Mesenchymal stem cell (in vitro differentiated cells and primary cell): ENCODE measurements around the gene AKR1C8.

Experiments
- DNase-seq: peaks from one replicate; pipeline ENCODE4 v3.0.0-alpha.2; 2013
- H2AFZ ChIP-seq: one replicate; pipeline ENCODE4 v1.6.1; 2013; ENCODE audit warnings: low read depth, mild to moderate bottlenecking, control low read depth, inconsistent platforms, low read length, moderate library complexity
- H2AK5ac ChIP-seq: 2 replicates; pipeline ENCODE4 v1.6.1; 2013; ENCODE audit warnings: low read length, moderate library complexity, mild to moderate bottlenecking, inconsistent platforms; ENCODE audit not compliant: severe bottlenecking
- H2BK120ac ChIP-seq: one replicate; pipeline ENCODE4 v1.6.1; 2013; ENCODE audit warnings: low read depth, mild to moderate bottlenecking, inconsistent platforms, low read length, moderate library complexity
- H2BK12ac ChIP-seq, 2 experiments: one replicate each; pipeline ENCODE4 v1.6.1; 2013; ENCODE audit warnings: inconsistent platforms in 2 of 2, low read length in 2 of 2, mild to moderate bottlenecking in 2 of 2, moderate library complexity in 2 of 2, control low read depth in 1 of 2
- H2BK15ac ChIP-seq: one replicate; pipeline ENCODE4 v1.6.1; 2013; ENCODE audit warnings: mild to moderate bottlenecking, low read depth, inconsistent platforms; ENCODE audit not compliant: poor library complexity, severe bottlenecking
- H2BK5ac ChIP-seq: 2 replicates; pipeline ENCODE4 v1.6.1; 2013; ENCODE audit warnings: low read depth, mild to moderate bottlenecking, low read length, control low read depth, inconsistent platforms; ENCODE audit not compliant: poor library complexity, severe bottlenecking
- H3K14ac ChIP-seq, 2 experiments: one replicate each; pipeline ENCODE4 v1.6.1; 2013; ENCODE audit warnings: inconsistent platforms in 2 of 2, low read length in 2 of 2, control low read depth in 1 of 2, mild to moderate bottlenecking in 1 of 2, moderate library complexity in 1 of 2
- H3K18ac ChIP-seq, 2 experiments: one replicate each; pipeline ENCODE4 v1.6.1; 2013; ENCODE audit warnings: inconsistent platforms in 2 of 2, low read length in 2 of 2, control low read depth in 1 of 2, low read depth in 1 of 2, mild to moderate bottlenecking in 1 of 2
- H3K23ac ChIP-seq, 2 experiments: one replicate each; pipeline ENCODE4 v1.6.1; 2013; ENCODE audit warnings: inconsistent platforms in 2 of 2, low read length in 2 of 2, mild to moderate bottlenecking in 2 of 2, moderate library complexity in 2 of 2, control low read depth in 1 of 2
- H3K27ac ChIP-seq: 2 replicates; pipeline ENCODE4 v1.5.1; 2013; ENCODE audit warnings: mild to moderate bottlenecking, moderate library complexity, low read length, control low read depth, inconsistent platforms; ENCODE audit not compliant: poor library complexity, severe bottlenecking
- H3K27me3 ChIP-seq, 2 experiments: 2 replicates each; pipeline versions ENCODE4 v1.6.1 to v1.7.0; 2013; ENCODE audit warnings: low read length in 2 of 2, mild to moderate bottlenecking in 2 of 2, moderate library complexity in 2 of 2, control low read depth in 1 of 2, inconsistent platforms in 1 of 2; ENCODE audit not compliant: control insufficient read depth in 1 of 2, insufficient read depth in 1 of 2
- H3K36me3 ChIP-seq, 2 experiments: 2 replicates each; pipeline versions ENCODE4 v1.6.1 to v1.7.0; 2013; ENCODE audit warnings: low read length in 2 of 2, control low read depth in 1 of 2, inconsistent platforms in 1 of 2, low read depth in 1 of 2, mild to moderate bottlenecking in 1 of 2; ENCODE audit not compliant: insufficient read depth in 2 of 2, control insufficient read depth in 1 of 2
- H3K4ac ChIP-seq, 2 experiments: one replicate each; pipeline ENCODE4 v1.6.1; 2013; ENCODE audit warnings: inconsistent platforms in 2 of 2, low read length in 2 of 2, mild to moderate bottlenecking in 2 of 2, moderate library complexity in 2 of 2, control low read depth in 1 of 2, low read depth in 1 of 2
- H3K4me1 ChIP-seq: 2 replicates; pipeline ENCODE4 v1.6.1; 2013; ENCODE audit warnings: low read depth, low read length, control low read depth; ENCODE audit not compliant: control insufficient read depth, insufficient read depth
- H3K4me2 ChIP-seq: 2 replicates; pipeline ENCODE4 v1.6.1; 2013; ENCODE audit warnings: low read length, mild to moderate bottlenecking, inconsistent platforms; ENCODE audit not compliant: poor library complexity, severe bottlenecking
- H3K4me3 ChIP-seq, 2 experiments: 2 replicates each; pipeline versions ENCODE4 v1.5.1 to v1.7.0; 2013; ENCODE audit warnings: low read length in 2 of 2, mild to moderate bottlenecking in 2 of 2, control low read depth in 1 of 2, low read depth in 1 of 2; ENCODE audit not compliant: insufficient read depth in 1 of 2
- H3K79me1 ChIP-seq: replicated peaks from 2 replicates; pipeline ENCODE4 v1.6.1; 2013; ENCODE audit warnings: mild to moderate bottlenecking, control low read depth, low read length, inconsistent platforms; ENCODE audit not compliant: poor library complexity, severe bottlenecking
- H3K9ac ChIP-seq: 2 replicates; pipeline ENCODE4 v1.7.0; 2013; ENCODE audit warnings: mild to moderate bottlenecking, low read length, moderate library complexity
- H3K9me3 ChIP-seq: 2 replicates; pipeline ENCODE4 v1.7.0; 2013; ENCODE audit warnings: mild to moderate bottlenecking, low read length; ENCODE audit not compliant: control insufficient read depth
- H4K8ac ChIP-seq: one replicate; pipeline ENCODE4 v1.6.1; 2013; ENCODE audit warnings: inconsistent platforms, mild to moderate bottlenecking, low read length, moderate library complexity
- H4K91ac ChIP-seq: one replicate; pipeline ENCODE4 v1.6.1; 2013; ENCODE audit warnings: mild to moderate bottlenecking, low read length, inconsistent platforms
- WGBS: methylation state at CpG from one replicate; pipeline ENCODE4 v1.1.7; 2013; ENCODE audit warnings: mixed read lengths; 5-methylcytosine and 5-hydroxymethylcytosine counted together

AKR1C8 gene

GRCh38 chr10:5148678-5149032, 36.3 kb downstream of the AKR1C8 start:
- no peak overlapping the region for H3K18ac ChIP-seq
- H2BK15ac ChIP-seq, result no peak overlapping the region
- no peak overlapping the region for H4K8ac ChIP-seq
- no peaks in the 10 kb centered on the region for H3K36me3 ChIP-seq
- peaks cover 3% of the 10 kb centered on the region for H3K9me3 ChIP-seq
- no peak overlapping the region for H3K27ac ChIP-seq
- no peak overlapping the region for H3K14ac ChIP-seq
- H3K4me1 ChIP-seq, result no peaks in the 10 kb centered on the region
- WGBS, result no CpG with 5 or more reads among the region's 1 CpG
- no peak overlapping the region for H2AFZ ChIP-seq
- no peak overlapping the region for H3K4me3 ChIP-seq
- H3K4ac ChIP-seq, result no peak overlapping the region
- no peak overlapping the region for H3K4me2 ChIP-seq
- H3K23ac ChIP-seq, result no peak overlapping the region
- no peak overlapping the region for H4K91ac ChIP-seq
- H2BK120ac ChIP-seq, result no peak overlapping the region
- H2BK12ac ChIP-seq, result no peak overlapping the region
- H2AK5ac ChIP-seq, result no peak overlapping the region
- H3K27me3 ChIP-seq, result no peaks in the 10 kb centered on the region
- no peak overlapping the region for H2BK5ac ChIP-seq
- H3K79me1 ChIP-seq, result no peaks in the 10 kb centered on the region
- DNase-seq, result no peak
- H3K9ac ChIP-seq, result no peak overlapping the region

GRCh38 chr10:5147981-5148677, 36.8 kb downstream of the AKR1C8 start:
- Histone ChIP-seq H3K4ac (no peak overlapping the region), H4K8ac (no peak overlapping the region), H2BK15ac (no peak overlapping the region), H2AFZ (no peak overlapping the region), H3K79me1 (no peaks in the 10 kb centered on the region), H2BK120ac (no peak overlapping the region), H3K27ac (no peak overlapping the region), H4K91ac (no peak overlapping the region), H3K9me3 (peaks cover 3% of the 10 kb centered on the region), H2BK12ac (no peak overlapping the region), H3K4me1 (no peaks in the 10 kb centered on the region), H3K23ac (no peak overlapping the region), H3K4me2 (no peak overlapping the region), H3K27me3 (no peaks in the 10 kb centered on the region), H2BK5ac (no peak overlapping the region), H3K4me3 (no peak overlapping the region), H3K9ac (no peak overlapping the region), H2AK5ac (no peak overlapping the region), H3K18ac (no peak overlapping the region), H3K36me3 (no peaks in the 10 kb centered on the region), H3K14ac (no peak overlapping the region)
- WGBS, result 24% methylated on average over 1 of the region's 3 CpGs
- DNase-seq, result no peak

- Histone ChIP-seq H2BK120ac (no peak overlapping the region), H3K79me1 (no peaks in the 10 kb centered on the region), H2BK5ac (no peak overlapping the region), H3K27me3 (no peaks in the 10 kb centered on the region), H3K4me1 (no peaks in the 10 kb centered on the region), H2AFZ (no peak overlapping the region), H4K8ac (no peak overlapping the region), H4K91ac (no peak overlapping the region), H3K4ac (no peak overlapping the region), H3K27ac (no peak overlapping the region), H3K9me3 (peaks cover 3% of the 10 kb centered on the region), H3K4me2 (no peak overlapping the region), H3K9ac (no peak overlapping the region), H3K36me3 (no peaks in the 10 kb centered on the region), H2AK5ac (no peak overlapping the region), H2BK12ac (no peak overlapping the region), H3K14ac (no peak overlapping the region), H3K18ac (no peak overlapping the region), H3K23ac (no peak overlapping the region), H2BK15ac (no peak overlapping the region), H3K4me3 (no peak overlapping the region)
- DNase-seq, result no peak
- WGBS, result 75% methylated on average over 5 of the region's 5 CpGs
These were observed 37.5 kb downstream of the AKR1C8 start for GRCh38 chr10:5147255-5147980.

GRCh38 chr10:5146920-5147254, 38.1 kb downstream of the AKR1C8 start:
- no peak overlapping the region for H2BK120ac ChIP-seq
- no peaks in the 10 kb centered on the region for H3K79me1 ChIP-seq
- WGBS, result 84% methylated on average over 5 of the region's 5 CpGs

More at GRCh38 chr10:5146920-5147254, 38.1 kb downstream of the AKR1C8 start:
- no peaks in the 10 kb centered on the region for H3K27me3 ChIP-seq
- no peak overlapping the region for H2BK5ac ChIP-seq
- no peaks in the 10 kb centered on the region for H3K36me3 ChIP-seq
- H3K4me3 ChIP-seq, result no peak overlapping the region
- no peaks in the 10 kb centered on the region for H3K4me1 ChIP-seq
- H2AFZ ChIP-seq, result no peak overlapping the region
- no peak overlapping the region for H2BK15ac ChIP-seq
- H2AK5ac ChIP-seq, result no peak overlapping the region
- peaks cover 3% of the 10 kb centered on the region for H3K9me3 ChIP-seq
- no peak overlapping the region for H3K23ac ChIP-seq
- DNase-seq, result no peak
- no peak overlapping the region for H3K14ac ChIP-seq
- H3K4ac ChIP-seq, result no peak overlapping the region
- H3K9ac ChIP-seq, result no peak overlapping the region
- H3K27ac ChIP-seq, result no peak overlapping the region
- H3K18ac ChIP-seq, result no peak overlapping the region
- no peak overlapping the region for H4K8ac ChIP-seq
- H4K91ac ChIP-seq, result no peak overlapping the region
- H3K4me2 ChIP-seq, result no peak overlapping the region
- H2BK12ac ChIP-seq, result no peak overlapping the region
